Tibial nerve (tissue), 4 donors: ENCODE measurements around the gene PLEKHO2. TPM values are rescaled to one million over a fixed set of nuclear protein-coding genes. Genes with fewer than 3 reads are reported as not detected.
"Not testable (repeated sequence)": the region's sequence is repeated elsewhere in the genome, so short reads cannot be mapped to it uniquely, and the experiment has no call there.

ENCODE experiments used
- DNase-seq, 2 donors: peaks; one replicate each; pipeline ENCODE4 v3.0.0-alpha.2; 2019; ENCODE audit warnings: low spot score in 2 of 2
- H3K27ac ChIP-seq, 4 donors: fragments of 200-600 bp; sonication (generic) in 3 of 4; one replicate each; pipeline ENCODE4 v1.5.1; 2017 to 2019; ENCODE audit warnings: mild to moderate bottlenecking in 1 of 4
- H3K27me3 ChIP-seq, 2 donors: fragments of 200-600 bp; sonication (generic) in 1 of 2; one replicate each; pipeline versions ENCODE4 v1.5.1 to v1.6.0; 2017 to 2019
- H3K36me3 ChIP-seq, 3 donors: fragments of 200-600 bp; sonication (generic); one replicate each; pipeline ENCODE4 v1.5.1; 2018 to 2019
- H3K4me1 ChIP-seq, 4 donors: fragments of 200-600 bp; sonication (generic) in 3 of 4; one replicate each; pipeline ENCODE4 v1.5.1; 2017 to 2019
- H3K4me3 ChIP-seq, 4 donors: fragments of 200-600 bp; sonication (generic) in 3 of 4; one replicate each; pipeline ENCODE4 v1.5.1; 2017 to 2019; ENCODE audit warnings: mild to moderate bottlenecking in 1 of 4, moderate library complexity in 1 of 4
- H3K9me3 ChIP-seq, 4 donors: fragments of 200-600 bp; sonication (generic) in 3 of 4; one replicate each; pipeline ENCODE4 v1.5.1; 2017 to 2019
- EP300 ChIP-seq, 2 donors: sonication (generic); formaldehyde crosslinking; IDR thresholded peaks; one replicate each; pipeline ENCODE4 v1.6.1; 2017; ENCODE audit warnings: antibody characterized with exemption in 2 of 2, mild to moderate bottlenecking in 1 of 2
- POLR2A ChIP-seq, 2 donors: fragments of 450-650 bp; IDR thresholded peaks; one replicate each; pipeline ENCODE4 v1.6.1; 2017; ENCODE audit warnings: antibody characterized with exemption in 2 of 2, mild to moderate bottlenecking in 2 of 2, moderate library complexity in 2 of 2
- WGBS, 2 donors: methylation state at CpG; one replicate each; pipeline ENCODE4 v1.1.5; 2018; 5-methylcytosine and 5-hydroxymethylcytosine counted together
- total RNA-seq, 4 donors: library from RNA; depleted of rRNA; stranded (reverse); fragments of >200 nt; gene quantifications; one replicate each; pipeline ENCODE4 v1.1.0, GENCODE V29; 2016
- TF ChIP-seq, protein P1 (sequence below), 5 experiments: fragments of 200-600 bp in 3 of 5; fragments of 450-650 bp in 2 of 5; sonication (generic) in 3 of 5; IDR thresholded peaks; one replicate each; pipeline ENCODE4 v1.5.1; 2016 to 2019; ENCODE audit warnings: antibody characterized with exemption in 5 of 5, mild to moderate bottlenecking in 3 of 5, moderate library complexity in 2 of 5

The PLEKHO2 gene, protein sequence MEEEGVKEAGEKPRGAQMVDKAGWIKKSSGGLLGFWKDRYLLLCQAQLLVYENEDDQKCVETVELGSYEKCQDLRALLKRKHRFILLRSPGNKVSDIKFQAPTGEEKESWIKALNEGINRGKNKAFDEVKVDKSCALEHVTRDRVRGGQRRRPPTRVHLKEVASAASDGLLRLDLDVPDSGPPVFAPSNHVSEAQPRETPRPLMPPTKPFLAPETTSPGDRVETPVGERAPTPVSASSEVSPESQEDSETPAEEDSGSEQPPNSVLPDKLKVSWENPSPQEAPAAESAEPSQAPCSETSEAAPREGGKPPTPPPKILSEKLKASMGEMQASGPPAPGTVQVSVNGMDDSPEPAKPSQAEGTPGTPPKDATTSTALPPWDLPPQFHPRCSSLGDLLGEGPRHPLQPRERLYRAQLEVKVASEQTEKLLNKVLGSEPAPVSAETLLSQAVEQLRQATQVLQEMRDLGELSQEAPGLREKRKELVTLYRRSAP
- total RNA-seq, result 10 to 100 TPM; 40.8 to 69.9 (median 60.2) TPM

DNA sequence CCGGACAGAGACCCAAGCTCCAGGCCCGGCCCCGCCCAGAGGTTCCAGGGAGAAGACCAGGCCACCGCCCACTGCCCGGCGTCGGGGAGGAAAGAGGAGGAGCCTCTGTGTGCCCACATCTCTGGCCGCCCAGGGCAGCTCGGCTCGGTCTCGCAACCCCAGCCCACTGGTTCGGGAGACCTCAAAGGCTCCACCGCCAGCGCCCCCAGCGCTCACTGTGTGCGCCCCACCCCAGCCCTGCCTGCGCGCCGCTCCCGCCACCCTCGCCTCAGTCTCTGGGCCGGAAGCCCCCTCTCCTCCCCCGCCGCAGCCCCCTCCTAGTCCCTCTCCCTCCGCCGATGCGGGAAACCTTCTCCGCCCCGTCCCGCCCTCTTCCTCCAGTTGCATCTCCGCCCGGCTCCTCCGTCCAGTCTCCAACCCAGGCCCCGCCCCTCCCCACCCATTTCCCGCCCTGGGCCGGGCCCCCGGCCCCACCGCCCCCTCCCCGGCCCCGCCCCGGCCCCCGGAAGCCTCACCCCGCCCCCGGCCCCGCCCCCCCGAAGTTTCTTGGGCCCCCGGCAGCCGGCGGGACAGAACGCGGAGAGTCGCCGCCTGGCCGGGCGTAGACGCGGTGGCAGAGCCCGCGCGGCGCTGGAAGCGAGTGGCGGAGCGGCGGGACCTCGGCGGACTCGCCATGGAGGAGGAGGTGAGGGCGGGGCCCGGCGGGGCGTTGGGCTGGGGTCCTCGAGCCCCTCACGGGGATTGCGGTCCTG lies at the start of gene PLEKHO2:
Gene PLEKHO2 (plus strand): TSS at position 572 of the 752 bp plus-strand sequence. CDS start 102 bp downstream, at position 674.
- TF ChIP-seq POLR2A (IDR thresholded peaks at IDR 0.05) (peak; percentile 72 to 79), EP300 (IDR thresholded peaks at IDR 0.05) (peak in 1 of 2 donors; percentile 90)
- TF ChIP-seq, protein P1, sequence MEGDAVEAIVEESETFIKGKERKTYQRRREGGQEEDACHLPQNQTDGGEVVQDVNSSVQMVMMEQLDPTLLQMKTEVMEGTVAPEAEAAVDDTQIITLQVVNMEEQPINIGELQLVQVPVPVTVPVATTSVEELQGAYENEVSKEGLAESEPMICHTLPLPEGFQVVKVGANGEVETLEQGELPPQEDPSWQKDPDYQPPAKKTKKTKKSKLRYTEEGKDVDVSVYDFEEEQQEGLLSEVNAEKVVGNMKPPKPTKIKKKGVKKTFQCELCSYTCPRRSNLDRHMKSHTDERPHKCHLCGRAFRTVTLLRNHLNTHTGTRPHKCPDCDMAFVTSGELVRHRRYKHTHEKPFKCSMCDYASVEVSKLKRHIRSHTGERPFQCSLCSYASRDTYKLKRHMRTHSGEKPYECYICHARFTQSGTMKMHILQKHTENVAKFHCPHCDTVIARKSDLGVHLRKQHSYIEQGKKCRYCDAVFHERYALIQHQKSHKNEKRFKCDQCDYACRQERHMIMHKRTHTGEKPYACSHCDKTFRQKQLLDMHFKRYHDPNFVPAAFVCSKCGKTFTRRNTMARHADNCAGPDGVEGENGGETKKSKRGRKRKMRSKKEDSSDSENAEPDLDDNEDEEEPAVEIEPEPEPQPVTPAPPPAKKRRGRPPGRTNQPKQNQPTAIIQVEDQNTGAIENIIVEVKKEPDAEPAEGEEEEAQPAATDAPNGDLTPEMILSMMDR (IDR thresholded peaks at IDR 0.05), result peak in 4 of 5 experiments; percentile 25 to 50 (median 41)
- DNase-seq, result peak; percentile 91 to 94
- Histone ChIP-seq H3K4me3 (peak within 1 kb of the TSS; percentile 78 to 99 (median 88)), H3K36me3 (no peaks in the 10 kb centered on the region), H3K9me3 (no peaks in the 10 kb centered on the region), H3K27me3 (no peaks in the 10 kb centered on the region), H3K27ac (peak within 1 kb of the TSS; percentile 86 to 99 (median 96)), H3K4me1 (peaks cover 0 to 43% (median 33%) of the 10 kb centered on the region in 4 donors)
- 0 to 2% methylated on average over 20 to 41 of the region's 75 CpGs for WGBS, 2 donors

DNA sequence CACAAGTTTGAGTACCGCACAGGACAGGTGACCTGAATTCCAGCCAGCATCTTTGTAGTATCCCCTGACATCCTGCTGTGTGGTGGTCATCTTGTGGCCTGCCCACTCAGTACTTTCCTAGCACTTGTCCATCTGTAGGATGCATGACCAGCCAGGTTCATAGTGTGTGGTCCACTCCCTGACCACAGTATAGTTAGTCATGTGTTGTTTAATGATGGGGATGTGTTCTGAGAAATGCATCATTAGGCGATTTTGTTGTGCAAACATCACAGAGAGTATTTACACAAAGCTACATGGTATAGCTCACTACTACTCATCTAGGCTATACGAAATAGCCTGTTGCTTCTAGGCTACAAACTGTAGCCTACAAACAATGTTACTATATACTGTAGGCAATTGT lies 49.4 kb upstream of the PLEKHO2 start:
- Histone ChIP-seq H3K27me3 (no peaks in the 10 kb centered on the region), H3K27ac (no peak overlapping the region), H3K36me3 (no peaks in the 10 kb centered on the region), H3K9me3 (no peaks in the 10 kb centered on the region), H3K4me1 (no peaks in the 10 kb centered on the region), H3K4me3 (no peak overlapping the region)
- no peak for DNase-seq
- WGBS, 2 donors, result 79 to 82% methylated on average over 3 of the region's 3 CpGs
- TF ChIP-seq POLR2A (IDR thresholded peaks at IDR 0.05) (no peak), EP300 (IDR thresholded peaks at IDR 0.05) (no peak)
- TF ChIP-seq, protein P1 (IDR thresholded peaks at IDR 0.05), result no peak

DNA sequence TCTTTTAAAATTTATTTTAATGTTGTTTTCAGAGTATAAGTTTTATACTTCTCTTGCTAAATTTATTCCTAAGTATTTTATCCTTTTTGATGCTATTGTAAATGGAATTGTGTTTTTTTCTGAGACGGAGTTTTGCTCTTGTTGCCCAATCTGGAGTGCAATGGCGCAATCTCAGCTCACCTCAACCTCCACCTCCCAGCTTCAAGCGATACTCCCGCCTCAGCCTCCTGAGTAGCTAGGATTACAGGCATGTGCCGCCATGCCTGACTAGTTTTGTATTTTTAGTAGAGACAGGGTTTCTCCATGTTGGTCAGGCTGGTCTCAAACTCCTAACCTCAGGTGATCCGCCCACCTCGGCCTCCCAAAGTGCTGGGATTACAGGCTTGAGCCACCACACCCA lies 46.4 kb upstream of the PLEKHO2 start:
- H3K36me3 ChIP-seq, H3K4me3 ChIP-seq, DNase-seq, H3K9me3 ChIP-seq, H3K27ac ChIP-seq, H3K27me3 ChIP-seq, H3K4me1 ChIP-seq: not testable (repeated sequence)
- 93 to 95% methylated on average over 7 of the region's 7 CpGs for WGBS, 2 donors

DNA sequence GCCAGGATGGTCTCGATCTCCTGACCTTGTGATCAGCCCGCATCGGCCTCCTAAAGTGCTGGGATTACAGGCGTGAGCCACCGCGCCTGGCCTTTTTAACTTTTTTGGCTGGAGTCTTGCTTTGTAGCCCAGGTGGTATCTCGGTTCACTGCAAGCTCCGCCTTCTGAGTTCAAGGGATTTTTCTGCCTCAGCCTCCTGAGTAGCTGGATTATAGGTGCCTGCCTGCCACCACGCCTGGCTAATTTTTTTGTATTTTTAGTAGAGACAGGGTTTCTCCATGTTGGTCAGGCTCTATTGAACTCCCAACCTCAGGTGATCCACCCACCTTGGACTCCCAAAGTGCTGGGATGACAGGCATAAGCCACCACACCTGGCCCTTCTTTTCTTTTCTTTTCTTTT lies 45.8 kb upstream of the PLEKHO2 start:
- H3K36me3 ChIP-seq, DNase-seq, H3K4me1 ChIP-seq, H3K27ac ChIP-seq, H3K27me3 ChIP-seq, H3K9me3 ChIP-seq, H3K4me3 ChIP-seq: not testable (repeated sequence)
- WGBS, 2 donors, result 89 to 92% methylated on average over 9 of the region's 9 CpGs

DNA sequence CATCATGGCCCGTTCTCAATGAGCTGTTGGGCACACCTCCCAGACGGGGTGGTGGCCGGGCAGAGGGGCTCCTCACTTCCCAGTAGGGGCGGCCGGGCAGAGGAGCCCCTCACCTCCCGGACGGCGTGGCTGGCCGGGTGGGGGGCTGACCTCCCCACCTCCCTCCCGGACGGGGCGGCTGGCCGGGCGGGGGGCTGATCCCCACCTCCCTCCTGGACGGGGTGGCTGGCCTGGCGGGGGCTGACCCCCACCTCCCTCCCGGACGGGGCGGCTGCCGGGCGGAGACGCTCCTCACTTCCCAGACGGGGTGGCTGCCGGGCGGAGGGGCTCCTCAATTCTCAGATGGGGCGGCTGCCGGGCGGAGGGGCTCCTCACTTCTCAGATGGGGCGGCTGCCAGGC lies 42.8 kb upstream of the PLEKHO2 start:
- H3K4me3 ChIP-seq, H3K27ac ChIP-seq, H3K36me3 ChIP-seq, H3K27me3 ChIP-seq, DNase-seq, H3K9me3 ChIP-seq, H3K4me1 ChIP-seq: not testable (repeated sequence)
- no CpG with 5 or more reads among the region's 29 CpGs for WGBS, 2 donors

DNA sequence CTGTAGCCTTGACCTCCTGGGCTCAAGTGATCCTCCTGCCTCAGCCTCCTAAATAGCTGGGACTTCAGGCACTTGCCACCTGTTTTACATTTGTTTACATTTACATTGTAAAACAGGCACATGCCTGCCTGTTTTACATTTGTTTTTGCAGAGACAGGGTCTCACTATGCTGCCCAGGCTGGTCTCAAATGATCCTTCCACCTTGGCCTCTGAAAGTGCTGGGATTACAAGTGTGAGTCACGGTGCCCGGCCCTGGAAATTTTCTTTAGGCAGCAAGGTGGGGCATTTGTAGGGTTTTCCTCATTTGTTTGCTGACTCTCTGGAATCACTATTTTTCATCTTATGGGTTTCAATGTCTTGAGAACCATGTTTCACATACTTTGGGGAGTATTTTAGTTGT lies 41.2 kb upstream of the PLEKHO2 start:
- Histone ChIP-seq H3K4me1 (peaks cover 0 to 6% (median 0%) of the 10 kb centered on the region in 4 donors), H3K27ac (no peak overlapping the region), H3K4me3 (no peak overlapping the region), H3K9me3 (no peaks in the 10 kb centered on the region), H3K36me3 (no peaks in the 10 kb centered on the region), H3K27me3 (no peaks in the 10 kb centered on the region)
- TF ChIP-seq, protein P1 (IDR thresholded peaks at IDR 0.05), result no peak
- TF ChIP-seq EP300 (IDR thresholded peaks at IDR 0.05) (no peak), POLR2A (IDR thresholded peaks at IDR 0.05) (no peak)
- whole genome bisulfite sequencing, 2 donors, result 92 to 98% methylated on average over 2 of the region's 2 CpGs
- DNase-seq, result no peak
